Heart right ventricle (tissue), 16 donors: ENCODE measurements around the gene CHST1. TPM values are rescaled to one million over a fixed set of nuclear protein-coding genes. Genes with fewer than 3 reads are reported as not detected.

Experiments used
- ATAC-seq, 8 donors: fragments of 200-7000 bp; cut with Tn5 transposase; one replicate each; pipeline ENCODE4 v1.9.1; 2020; ENCODE audit warnings: mild to moderate bottlenecking in 8 of 8, moderate library complexity in 8 of 8, moderate number of reproducible peaks in 1 of 8
- DNase-seq, 2 donors: peaks; one replicate each; pipeline ENCODE4 v3.0.0-alpha.2; 2020
- H3K27ac ChIP-seq, 10 donors: fragments of 200-600 bp; sonication (generic) in 2 of 10; one replicate each; pipeline versions ENCODE4 v1.5.0 to v1.8.0; 2020 to 2022; ENCODE audit warnings: mild to moderate bottlenecking in 3 of 10
- H3K27me3 ChIP-seq, 7 donors: fragments of 200-600 bp; one replicate each; pipeline ENCODE4 v1.8.0; 2021 to 2022; ENCODE audit warnings: mild to moderate bottlenecking in 2 of 7
- H3K36me3 ChIP-seq, 9 donors: fragments of 200-600 bp; sonication (generic) in 1 of 9; one replicate each; pipeline versions ENCODE4 v1.5.0 to v1.8.0; 2020 to 2022; ENCODE audit warnings: mild to moderate bottlenecking in 2 of 9
- H3K4me1 ChIP-seq, 9 donors: fragments of 200-600 bp; sonication (generic) in 1 of 9; one replicate each; pipeline versions ENCODE4 v1.5.0 to v1.8.0; 2020 to 2022; ENCODE audit warnings: mild to moderate bottlenecking in 4 of 9
- H3K4me3 ChIP-seq, 10 donors: fragments of 200-600 bp; sonication (generic) in 2 of 10; one replicate each; pipeline versions ENCODE4 v1.5.0 to v1.8.0; 2020 to 2022; ENCODE audit warnings: mild to moderate bottlenecking in 7 of 10, moderate library complexity in 2 of 10
- H3K9me3 ChIP-seq, 11 donors: fragments of 200-600 bp in 10 of 11; sonication (generic) in 2 of 11; one replicate each; pipeline versions ENCODE4 v1.5.0 to v1.8.0; 2013 to 2022; ENCODE audit warnings: mild to moderate bottlenecking in 2 of 11, control low read depth in 1 of 11, moderate library complexity in 1 of 11
- WGBS, 2 donors: extraction: QIAGEN DNeasy Blood & Tissue Kit; methylation state at CpG; one replicate each; pipeline ENCODE4 v1.1.7; 2013; ENCODE audit warnings: inconsistent platforms in 1 of 2; 5-methylcytosine and 5-hydroxymethylcytosine counted together
- intact Hi-C, 10 donors: fragments of 100-400 bp; cut with DNase I; formaldehyde crosslinking; loops; one replicate each; pipeline versions ENCODE4 v1.11.1 to v1.14.2; 2022
- polyA plus RNA-seq, 2 donors: library from polyadenylated mRNA; stranded (reverse); fragments of 200-250 nt; gene quantifications; one replicate each; pipeline ENCODE4 v1.2.3, GENCODE V29; 2013
- total RNA-seq, 10 donors: library from RNA; stranded (reverse); fragmentation: NEBNext Ultra II Directional in 3 of 10; extraction: Animal tissue kit (Norgen Biotek cat#: 25700) in 3 of 10; gene quantifications; one replicate each; pipeline versions ENCODE4 v1.2.1 to v1.2.4, GENCODE V29; 2021 to 2023
- TF ChIP-seq, protein P1 (sequence below), 9 donors: fragments of 200-600 bp; sonication (generic) in 2 of 9; IDR thresholded peaks; one replicate each; pipeline versions ENCODE4 v1.5.0 to v1.8.0; 2021 to 2022; ENCODE audit warnings: antibody characterized with exemption in 9 of 9, mild to moderate bottlenecking in 5 of 9, moderate library complexity in 1 of 9
- donor health status: Arrhythmogenic right ventricular cardiomyopathy.
- donor health status: ischemic (EF 13 %, LVEDD 7.1; RV severe dilation, severe dysfunction).
- donor health status: healthy with polysubstance abuse.
- donor health status: DM: no; HTN: yes; CAD: no.
- donor health status: DM: no; HTN: no; CAD: no.
- donor health status: ischemic (EF 25% LVEDD 6.9; RV normal size, moderate dysfunction).
- donor health status: ischemic (EF 25% LVEDD 5.7; RV mildly dilated, moderate dysfunction).
- donor health status: healthy.
- donor health status: DM: yes; HTN: yes; CAD: no.
- donor health status: Ischemic cardiomyopathy.
- donor health status: ischemic (EF 35%, LVEDD 5.7; RV mildly dilated, moderate dysfunction).
- donor health status: nonischemic (EF 11% LVEDD 7.7; RV severe dilation, severe dysfunction).
- donor health status: DM: yes; HTN: yes; CAD: no.
- donor health status: PGD.
- donor health status: ischemic (EF 29% LVEDD 5.4; RV normal size, mild dysfunction).
- donor health status: nonischemic (EF 23%, LVEDD 6.1; RV moderate dilation, normal function).

The CHST1 gene
- total and polyA plus RNA-seq, 12 donors, result 0.53 to 7.7 (median 1.9) TPM

DNA sequence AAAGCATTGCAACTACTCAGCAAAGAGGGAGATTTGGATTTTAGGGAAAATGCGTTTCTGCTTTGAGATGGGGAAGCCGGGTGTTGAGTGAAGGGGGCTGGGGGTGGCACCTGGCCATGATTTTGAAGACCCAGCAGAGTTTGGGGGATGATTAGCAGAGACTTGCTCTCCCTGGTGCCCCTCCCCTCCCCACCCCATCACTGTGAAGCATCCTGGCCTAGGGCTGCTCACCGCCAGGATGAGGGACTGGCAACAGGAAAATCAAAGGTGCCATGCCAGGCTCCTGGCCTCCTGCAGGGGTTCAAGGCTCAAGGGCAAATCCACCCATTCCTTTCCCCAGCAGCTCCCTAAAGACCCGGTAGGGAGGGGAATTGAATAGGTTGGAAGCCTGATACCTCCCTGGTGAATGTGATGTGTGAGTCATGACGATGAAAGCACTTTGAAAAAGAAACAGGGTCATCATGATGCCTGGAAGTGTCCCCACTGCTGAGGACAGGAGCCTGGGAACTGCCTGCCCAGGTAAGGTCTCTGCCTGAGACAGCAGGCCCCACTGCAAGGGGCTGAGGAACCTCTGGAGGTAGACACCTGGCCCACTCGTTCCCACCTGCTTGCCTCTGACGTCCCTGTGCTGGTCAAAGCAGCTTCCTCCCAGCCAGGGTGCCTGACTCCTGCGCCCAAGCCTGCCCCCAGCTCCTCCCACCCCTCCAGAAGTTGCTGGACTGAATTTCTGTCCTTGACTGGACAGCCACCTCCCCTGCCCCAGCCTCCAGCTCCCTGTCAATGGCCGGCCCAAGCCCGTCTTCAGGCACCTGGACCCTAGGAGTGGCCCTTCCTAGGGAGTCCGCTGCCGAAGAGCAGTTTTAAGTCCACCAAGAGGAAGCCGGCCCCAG, 1.7 kb downstream of the CHST1 start:
- ATAC-seq (peak in 1 of 8 donors; percentile 27), DNase-seq (no peak)
- TF ChIP-seq, protein P1, sequence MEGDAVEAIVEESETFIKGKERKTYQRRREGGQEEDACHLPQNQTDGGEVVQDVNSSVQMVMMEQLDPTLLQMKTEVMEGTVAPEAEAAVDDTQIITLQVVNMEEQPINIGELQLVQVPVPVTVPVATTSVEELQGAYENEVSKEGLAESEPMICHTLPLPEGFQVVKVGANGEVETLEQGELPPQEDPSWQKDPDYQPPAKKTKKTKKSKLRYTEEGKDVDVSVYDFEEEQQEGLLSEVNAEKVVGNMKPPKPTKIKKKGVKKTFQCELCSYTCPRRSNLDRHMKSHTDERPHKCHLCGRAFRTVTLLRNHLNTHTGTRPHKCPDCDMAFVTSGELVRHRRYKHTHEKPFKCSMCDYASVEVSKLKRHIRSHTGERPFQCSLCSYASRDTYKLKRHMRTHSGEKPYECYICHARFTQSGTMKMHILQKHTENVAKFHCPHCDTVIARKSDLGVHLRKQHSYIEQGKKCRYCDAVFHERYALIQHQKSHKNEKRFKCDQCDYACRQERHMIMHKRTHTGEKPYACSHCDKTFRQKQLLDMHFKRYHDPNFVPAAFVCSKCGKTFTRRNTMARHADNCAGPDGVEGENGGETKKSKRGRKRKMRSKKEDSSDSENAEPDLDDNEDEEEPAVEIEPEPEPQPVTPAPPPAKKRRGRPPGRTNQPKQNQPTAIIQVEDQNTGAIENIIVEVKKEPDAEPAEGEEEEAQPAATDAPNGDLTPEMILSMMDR (IDR thresholded peaks at IDR 0.05), result no peak

GRCh38 chr11:45662665-45663485, 2.5 kb downstream of the CHST1 start:
- Histone ChIP-seq H3K4me3 (peak overlapping the region in 1 of 10 donors; percentile 5), H3K36me3 (no peaks in the 10 kb centered on the region), H3K27me3 (peaks cover 0 to 95% (median 19%) of the 10 kb centered on the region in 7 donors), H3K4me1 (peaks cover 8 to 71% (median 57%) of the 10 kb centered on the region in 9 donors), H3K27ac (no peak overlapping the region), H3K9me3 (no peaks in the 10 kb centered on the region)
- DNase-seq, result no peak
- no peak for ATAC-seq
- intact Hi-C loops, result loop anchor here in 1 of 10 donors (10.0 kb wide), 1 partner anchor 288 kb away; no protein-coding TSS in a partner anchor
- WGBS, 2 donors, result 49 to 63% methylated on average over 14 of the region's 14 CpGs
- TF ChIP-seq, protein P1 (IDR thresholded peaks at IDR 0.05), result no peak

More for the DNA sequence above, 1.7 kb downstream of the CHST1 start:
- intact Hi-C loops, result loop anchor here in 1 of 10 donors (10.0 kb wide), 1 partner anchor 289 kb away; no protein-coding TSS in a partner anchor
- no peaks in the 10 kb centered on the region for H3K36me3 ChIP-seq
- peak overlapping the region; percentile 66 to 94 (median 72) for H3K4me3 ChIP-seq
- peaks cover 8 to 63% (median 49%) of the 10 kb centered on the region in 9 donors for H3K4me1 ChIP-seq
- peaks cover 0 to 88% (median 17%) of the 10 kb centered on the region in 7 donors for H3K27me3 ChIP-seq
- peak overlapping the region in 3 of 10 donors; percentile 22 to 82 (median 73) for H3K27ac ChIP-seq
- WGBS, 2 donors, result 57 to 70% methylated on average over 13 of the region's 13 CpGs
- H3K9me3 ChIP-seq, result no peaks in the 10 kb centered on the region

GRCh38 chr11:45662096-45662664, 3.2 kb downstream of the CHST1 start:
- intact Hi-C loops, result loop anchor here in 1 of 10 donors (10.0 kb wide), 1 partner anchor 287 kb away; no protein-coding TSS in a partner anchor
- WGBS, 2 donors, result 53 to 67% methylated on average over 5 of the region's 5 CpGs
- Histone ChIP-seq H3K27ac (peak overlapping the region in 1 of 10 donors; percentile 2), H3K27me3 (peaks cover 0 to 91% (median 19%) of the 10 kb centered on the region in 7 donors), H3K4me1 (peaks cover 8 to 73% (median 57%) of the 10 kb centered on the region in 9 donors), H3K9me3 (no peaks in the 10 kb centered on the region), H3K36me3 (no peaks in the 10 kb centered on the region), H3K4me3 (no peak overlapping the region)
- no peak for ATAC-seq
- TF ChIP-seq, protein P1 (IDR thresholded peaks at IDR 0.05), result no peak
- DNase-seq, result no peak
